C4-2B (cell line): ENCODE data around the gene VPS13D.

Experiments
- ZFX ChIP-seq: fragments of 450-650 bp; IDR thresholded peaks from 2 replicates; pipeline ENCODE4 v1.6.1; 2017
- TF ChIP-seq, protein P1 (sequence below): fragments of 450-650 bp; conservative IDR thresholded peaks from 2 replicates; pipeline ENCODE4 v1.5.1; 2017; ENCODE audit warnings: mild to moderate bottlenecking

DNA sequence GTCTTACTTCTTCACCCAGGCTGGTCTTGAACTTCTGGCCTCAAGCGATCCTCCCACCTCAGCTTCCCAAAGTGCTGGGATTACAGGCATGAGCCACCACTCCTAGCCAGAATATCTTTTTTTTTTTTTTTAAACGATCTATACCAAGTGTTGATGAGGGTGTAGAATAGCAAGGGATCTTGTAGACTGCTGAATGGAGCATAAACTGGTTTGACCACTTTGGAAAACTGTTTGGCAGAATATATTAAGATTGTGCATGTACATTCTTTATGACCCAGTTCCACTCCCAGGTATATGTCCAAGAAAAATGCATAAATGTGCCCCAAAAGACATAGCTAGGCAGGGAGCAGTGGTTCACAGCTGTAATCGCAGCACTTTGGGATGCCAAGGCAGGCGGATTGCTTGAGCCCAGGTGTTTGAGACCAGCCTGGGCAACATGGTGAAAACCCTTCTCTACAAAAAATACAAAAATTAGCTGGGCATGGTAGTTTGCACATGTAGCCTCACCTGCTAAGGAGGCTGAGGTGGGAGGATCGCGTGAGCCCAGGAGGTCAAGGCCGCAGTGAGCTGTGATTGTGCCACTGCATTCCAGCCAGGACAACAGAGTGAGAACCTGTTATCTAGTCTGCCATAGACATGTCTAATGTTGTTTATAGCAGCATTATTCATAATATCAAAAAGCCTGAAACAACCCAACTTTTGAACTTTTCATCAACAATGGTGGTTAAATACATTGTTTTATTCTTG is 184.0 kb downstream of the VPS13D start:
- TF ChIP-seq, protein P1, sequence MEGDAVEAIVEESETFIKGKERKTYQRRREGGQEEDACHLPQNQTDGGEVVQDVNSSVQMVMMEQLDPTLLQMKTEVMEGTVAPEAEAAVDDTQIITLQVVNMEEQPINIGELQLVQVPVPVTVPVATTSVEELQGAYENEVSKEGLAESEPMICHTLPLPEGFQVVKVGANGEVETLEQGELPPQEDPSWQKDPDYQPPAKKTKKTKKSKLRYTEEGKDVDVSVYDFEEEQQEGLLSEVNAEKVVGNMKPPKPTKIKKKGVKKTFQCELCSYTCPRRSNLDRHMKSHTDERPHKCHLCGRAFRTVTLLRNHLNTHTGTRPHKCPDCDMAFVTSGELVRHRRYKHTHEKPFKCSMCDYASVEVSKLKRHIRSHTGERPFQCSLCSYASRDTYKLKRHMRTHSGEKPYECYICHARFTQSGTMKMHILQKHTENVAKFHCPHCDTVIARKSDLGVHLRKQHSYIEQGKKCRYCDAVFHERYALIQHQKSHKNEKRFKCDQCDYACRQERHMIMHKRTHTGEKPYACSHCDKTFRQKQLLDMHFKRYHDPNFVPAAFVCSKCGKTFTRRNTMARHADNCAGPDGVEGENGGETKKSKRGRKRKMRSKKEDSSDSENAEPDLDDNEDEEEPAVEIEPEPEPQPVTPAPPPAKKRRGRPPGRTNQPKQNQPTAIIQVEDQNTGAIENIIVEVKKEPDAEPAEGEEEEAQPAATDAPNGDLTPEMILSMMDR: no peak
- no peak for TF ChIP-seq ZFX
